Endothelial cell of umbilical vein (primary cell): ENCODE measurements around the gene PPFIBP2. TPM values are rescaled to one million over a fixed set of nuclear protein-coding genes. Genes with fewer than 3 reads are reported as not detected.

ENCODE experiments used
- BruUV-seq: library from RNA; stranded (reverse); fragments of 400-500 nt; replicated peaks from 2 replicates; lab custom pipeline; 2021; lab: Mats Ljungman, UMichigan
- CTCF ChIA-PET: fragments of 300-600, 350-600 bp; sonication (Branson Sonifier 250); formaldehyde crosslinking; loops from one replicate; lab custom pipeline; 2021; ENCODE audit warnings: antibody characterized with exemption, inconsistent platforms; lab: Charles Lee
- POLR2A ChIA-PET: fragments of 300-600, 350-600 bp; sonication (Branson Sonifier 250); formaldehyde crosslinking; loops from one replicate; lab custom pipeline; 2021; ENCODE audit warnings: antibody characterized with exemption, inconsistent platforms; lab: Charles Lee
- DNase-seq: peaks from one replicate; pipeline ENCODE4 v3.0.0-alpha.2; 2011; ENCODE audit warnings: low read depth, low spot score
- FAIRE-seq: peaks from 2 replicates; lab custom pipeline; 2011; peaks lifted over from hg19 to GRCh38; lab: Jason Lieb, UNC
- H2AFZ ChIP-seq: 2 replicates; pipeline ENCODE4 v1.6.0; 2012; ENCODE audit warnings: low read depth, low read length, control low read depth, inconsistent platforms
- H3K27ac ChIP-seq: 2 replicates; pipeline ENCODE4 v1.5.1; 2011; ENCODE audit warnings: low read depth, mild to moderate bottlenecking, control low read depth, low read length, moderate library complexity; ENCODE audit not compliant: insufficient read depth
- H3K27me3 ChIP-seq, 2 experiments: 2 replicates each; pipeline versions ENCODE4 v1.6.0 to v1.6.1; 2011; ENCODE audit warnings: low read length in 2 of 2, mixed read lengths in 1 of 2; ENCODE audit not compliant: control insufficient read depth in 2 of 2, insufficient read depth in 2 of 2
- H3K36me3 ChIP-seq, 2 experiments: 2 replicates in 1 of 2; 3 replicates in 1 of 2; pipeline ENCODE4 v1.5.1; 2011; ENCODE audit warnings: low read length in 2 of 2, mild to moderate bottlenecking in 1 of 2, moderate library complexity in 1 of 2; ENCODE audit not compliant: control insufficient read depth in 2 of 2, insufficient read depth in 2 of 2; ENCODE audit errors: extremely low read depth in 1 of 2
- H3K4me1 ChIP-seq: 3 replicates; pipeline ENCODE4 v1.5.1; 2011; ENCODE audit warnings: mild to moderate bottlenecking, low read length; ENCODE audit not compliant: control insufficient read depth, insufficient read depth; ENCODE audit errors: extremely low read depth
- H3K4me2 ChIP-seq: 2 replicates; pipeline ENCODE4 v1.6.1; 2011; ENCODE audit warnings: low read length, control low read depth, mixed read lengths; ENCODE audit not compliant: insufficient read depth
- H3K4me3 ChIP-seq, 3 experiments: fragments of 200-600 bp in 1 of 3; sonication (generic), shearing (Covaris generic) in 1 of 3; replicated peaks in 1 of 3; 2 replicates each; pipeline ENCODE4 v1.5.1; 2011 to 2016; ENCODE audit warnings: control low read depth in 3 of 3, low read length in 3 of 3, mild to moderate bottlenecking in 2 of 3, inconsistent platforms in 1 of 3, low read depth in 1 of 3, moderate library complexity in 1 of 3; ENCODE audit not compliant: insufficient read depth in 1 of 3
- H3K79me2 ChIP-seq: 2 replicates; pipeline ENCODE4 v1.6.0; 2012; ENCODE audit warnings: low read length, inconsistent platforms; ENCODE audit not compliant: control insufficient read depth, insufficient read depth
- H3K9ac ChIP-seq: replicated peaks from 2 replicates; pipeline ENCODE3; 2011; ENCODE audit warnings: low read length, control low read depth; ENCODE audit not compliant: insufficient read depth; ENCODE audit errors: extremely low read depth
- H3K9me1 ChIP-seq: replicated peaks from 3 replicates; pipeline ENCODE4 v1.6.0; 2011; ENCODE audit warnings: mild to moderate bottlenecking, low read length; ENCODE audit not compliant: control insufficient read depth, insufficient read depth; ENCODE audit errors: extremely low read depth
- H3K9me3 ChIP-seq: replicated peaks from 2 replicates; pipeline ENCODE4 v1.5.1; 2012; ENCODE audit warnings: low read length, inconsistent platforms; ENCODE audit not compliant: control insufficient read depth, insufficient read depth
- H4K20me1 ChIP-seq: replicated peaks from 2 replicates; pipeline ENCODE3; 2011; ENCODE audit warnings: mild to moderate bottlenecking, low read length; ENCODE audit not compliant: control insufficient read depth, insufficient read depth; ENCODE audit errors: extremely low read depth
- CTCF ChIP-seq, 2 donors: IDR thresholded peaks; 1 replicate in 1 of 2; 2 replicates in 1 of 2; pipeline ENCODE4 v1.5.1; 2011; ENCODE audit warnings: low read length in 2 of 2, mild to moderate bottlenecking in 2 of 2, moderate library complexity in 2 of 2, control low read depth in 1 of 2, inconsistent platforms in 1 of 2, low read depth in 1 of 2; ENCODE audit not compliant: insufficient read depth in 1 of 2; ENCODE audit errors: extremely low read depth in 1 of 2
- EZH2 ChIP-seq: IDR thresholded peaks from 2 replicates; pipeline ENCODE4 v1.6.1; 2012; ENCODE audit warnings: borderline replicate concordance, low read depth, mild to moderate bottlenecking, moderate library complexity, low read length, inconsistent platforms; ENCODE audit not compliant: severe bottlenecking
- FOS ChIP-seq: IDR thresholded peaks from 2 replicates; pipeline ENCODE4 v1.6.1; 2011; ENCODE audit warnings: mild to moderate bottlenecking, low read length, moderate library complexity, borderline replicate concordance; ENCODE audit not compliant: insufficient read depth
- GATA2 ChIP-seq: IDR thresholded peaks from 2 replicates; pipeline ENCODE4 v1.7.0; 2011; ENCODE audit warnings: low read depth, mild to moderate bottlenecking, moderate library complexity, mixed read lengths, low read length; ENCODE audit not compliant: insufficient read length, insufficient read depth
- JUN ChIP-seq: IDR thresholded peaks from 2 replicates; pipeline ENCODE4 v1.6.1; 2011; ENCODE audit warnings: borderline replicate concordance, low read depth; ENCODE audit not compliant: insufficient read length, insufficient read depth
- MAX ChIP-seq: IDR thresholded peaks from 2 replicates; pipeline ENCODE4 v1.6.1; 2011; ENCODE audit not compliant: insufficient read depth, insufficient read length
- MYC ChIP-seq: IDR thresholded peaks from one replicate; pipeline ENCODE4 v1.6.1; 2011; ENCODE audit warnings: mild to moderate bottlenecking, low read depth, low read length
- POLR2A ChIP-seq: IDR thresholded peaks from 2 replicates; pipeline ENCODE4 v1.6.1; 2012; ENCODE audit warnings: low read depth, mild to moderate bottlenecking, control low read depth, low read length
- POLR2AphosphoS5 ChIP-seq: IDR thresholded peaks from 2 replicates; pipeline ENCODE4 v1.6.1; 2012; ENCODE audit warnings: low read depth, mild to moderate bottlenecking, control low read depth, low read length, moderate library complexity; ENCODE audit not compliant: insufficient read depth
- dilution Hi-C: fragments of 300-500 bp; cut with MboI; formaldehyde crosslinking; loops from one replicate; pipeline ENCODE4 v1.15.0; 2019; ENCODE audit warnings: low sequenced_read_pairs; ENCODE audit not compliant: extremely low pct_ligation_motif_present
- intact Hi-C: fragments of 100-400 bp; cut with micrococcal nuclease; formaldehyde crosslinking; loops from one replicate; pipeline ENCODE4 v1.10.0; 2022
- polyA plus RNA-seq, 4 experiments: library from polyadenylated mRNA; depleted of rRNA in 3 of 4; stranded (reverse) in 3 of 4; unstranded in 1 of 4; fragments of >200 nt; gene quantifications; 2 replicates each; pipeline versions ENCODE4 v1.2.1 to v1.2.3, GENCODE V29; 2011 to 2012; ENCODE audit warnings: missing spikeins in 1 of 4
- total RNA-seq: library from RNA; stranded (reverse); gene quantifications from 2 replicates; pipeline ENCODE4 v1.2.3, GENCODE V29; 2021

PPFIBP2 gene
- total and polyA plus RNA-seq, 2 donors (not counting 3 experiments of a cell fraction or from before 2014, with no cell fraction given): 1.3 to 4.0 TPM

GRCh38 chr11:7522121-7522520, 8.3 kb downstream of the PPFIBP2 start:
- no peak for FAIRE-seq

More at GRCh38 chr11:7522121-7522520, 8.3 kb downstream of the PPFIBP2 start:
- BruUV-seq: no TSS peak
- Histone ChIP-seq H3K9me1 (no peaks in the 10 kb centered on the region), H3K9ac (no peak overlapping the region), H3K9me3 (no peaks in the 10 kb centered on the region), H3K4me2 (no peak overlapping the region), H3K4me1 (no peaks in the 10 kb centered on the region), H3K36me3 (no peaks in the 10 kb centered on the region), H3K79me2 (no peaks in the 10 kb centered on the region), H3K4me3 (no peak overlapping the region), H4K20me1 (no peaks in the 10 kb centered on the region), H3K27ac (no peak overlapping the region), H3K27me3 (peaks cover 0 to 6% of the 10 kb centered on the region in 2 experiments), H2AFZ (no peak overlapping the region)
- no peak for DNase-seq
- TF ChIP-seq POLR2AphosphoS5: no peak
- TF ChIP-seq POLR2A: no peak
- TF ChIP-seq CTCF (IDR thresholded peaks at IDR 0.05; ENCODE audit: extremely low read depth in 1 of 2, insufficient read depth in 1 of 2, low read depth in 1 of 2, low read length in 2 of 2): no peak
- no peak for TF ChIP-seq JUN
- no peak for TF ChIP-seq EZH2
- no peak for TF ChIP-seq MAX
- no peak for TF ChIP-seq FOS
- TF ChIP-seq MYC: no peak
- no peak for TF ChIP-seq GATA2
- intact Hi-C loops (no loop called here), dilution Hi-C loops (no loop called here)
- ChIA-PET POLR2A (no interaction called here), CTCF (interaction anchor here (0.9 to 2.4 kb wide), 5 partner anchors 9 to 143 kb away, joined by 3 to 7 read pairs (median 4); partner anchors contain the start of gene PPFIBP2)
